PFSK-1 (cell line): ENCODE measurements around the gene ZC3H4.

Source experiments
- POLR2AphosphoS5 ChIP-seq: IDR thresholded peaks from 2 replicates; pipeline ENCODE4 v1.6.1; 2012; ENCODE audit warnings: low read depth, mild to moderate bottlenecking, control low read depth, low read length, moderate library complexity
- SIN3A ChIP-seq: IDR thresholded peaks from 2 replicates; pipeline ENCODE4 v1.6.1; 2012; ENCODE audit warnings: mild to moderate bottlenecking, low read length, moderate library complexity, borderline replicate concordance; ENCODE audit not compliant: insufficient read depth
- TAF1 ChIP-seq: IDR thresholded peaks from 2 replicates; pipeline ENCODE4 v1.6.1; 2012; ENCODE audit warnings: low read length, control low read depth, borderline replicate concordance; ENCODE audit not compliant: insufficient read depth
- TF ChIP-seq, protein P1 (sequence below), 2 experiments: IDR thresholded peaks; 2 replicates each; pipeline versions ENCODE4 v1.6.1 to v1.8.0; 2011 to 2012; ENCODE audit warnings: low read depth in 2 of 2, low read length in 2 of 2, control low read depth in 1 of 2, inconsistent platforms in 1 of 2, mild to moderate bottlenecking in 1 of 2, moderate library complexity in 1 of 2; ENCODE audit not compliant: insufficient read depth in 1 of 2

DNA sequence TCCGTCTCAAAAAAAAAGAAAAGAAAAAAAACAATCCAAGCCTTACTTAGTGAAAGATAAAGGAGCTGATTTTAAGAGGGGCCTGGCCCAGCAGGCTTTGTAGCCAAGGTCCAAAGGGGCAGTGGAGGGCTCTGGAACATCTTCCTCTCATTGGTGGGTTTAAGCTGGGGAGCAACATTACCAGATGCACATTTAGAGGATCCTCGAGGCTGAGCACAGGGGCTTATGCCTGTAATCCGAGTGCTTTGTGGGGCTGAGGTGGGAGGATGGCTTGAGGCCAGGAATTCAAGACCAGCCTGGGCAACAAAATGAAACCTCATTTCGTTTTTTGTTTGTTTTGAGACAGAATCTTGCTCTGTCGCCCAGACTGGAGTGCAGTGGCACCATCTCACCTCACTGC lies 57.2 kb downstream of the ZC3H4 start:
- no peak for TF ChIP-seq SIN3A
- no peak for TF ChIP-seq TAF1
- no peak for TF ChIP-seq POLR2AphosphoS5
- TF ChIP-seq, protein P1, sequence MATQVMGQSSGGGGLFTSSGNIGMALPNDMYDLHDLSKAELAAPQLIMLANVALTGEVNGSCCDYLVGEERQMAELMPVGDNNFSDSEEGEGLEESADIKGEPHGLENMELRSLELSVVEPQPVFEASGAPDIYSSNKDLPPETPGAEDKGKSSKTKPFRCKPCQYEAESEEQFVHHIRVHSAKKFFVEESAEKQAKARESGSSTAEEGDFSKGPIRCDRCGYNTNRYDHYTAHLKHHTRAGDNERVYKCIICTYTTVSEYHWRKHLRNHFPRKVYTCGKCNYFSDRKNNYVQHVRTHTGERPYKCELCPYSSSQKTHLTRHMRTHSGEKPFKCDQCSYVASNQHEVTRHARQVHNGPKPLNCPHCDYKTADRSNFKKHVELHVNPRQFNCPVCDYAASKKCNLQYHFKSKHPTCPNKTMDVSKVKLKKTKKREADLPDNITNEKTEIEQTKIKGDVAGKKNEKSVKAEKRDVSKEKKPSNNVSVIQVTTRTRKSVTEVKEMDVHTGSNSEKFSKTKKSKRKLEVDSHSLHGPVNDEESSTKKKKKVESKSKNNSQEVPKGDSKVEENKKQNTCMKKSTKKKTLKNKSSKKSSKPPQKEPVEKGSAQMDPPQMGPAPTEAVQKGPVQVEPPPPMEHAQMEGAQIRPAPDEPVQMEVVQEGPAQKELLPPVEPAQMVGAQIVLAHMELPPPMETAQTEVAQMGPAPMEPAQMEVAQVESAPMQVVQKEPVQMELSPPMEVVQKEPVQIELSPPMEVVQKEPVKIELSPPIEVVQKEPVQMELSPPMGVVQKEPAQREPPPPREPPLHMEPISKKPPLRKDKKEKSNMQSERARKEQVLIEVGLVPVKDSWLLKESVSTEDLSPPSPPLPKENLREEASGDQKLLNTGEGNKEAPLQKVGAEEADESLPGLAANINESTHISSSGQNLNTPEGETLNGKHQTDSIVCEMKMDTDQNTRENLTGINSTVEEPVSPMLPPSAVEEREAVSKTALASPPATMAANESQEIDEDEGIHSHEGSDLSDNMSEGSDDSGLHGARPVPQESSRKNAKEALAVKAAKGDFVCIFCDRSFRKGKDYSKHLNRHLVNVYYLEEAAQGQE (IDR thresholded peaks at IDR 0.05; ENCODE audit: insufficient read depth in 1 of 2, low read depth in 2 of 2, low read length in 2 of 2), result no peak
